NCI-H2171 (cell line): ENCODE results near the gene TFB2M.

Experiments
- DNase-seq: peaks from one replicate; lab custom pipeline; 2025; lab: John Stamatoyannopoulos, UW

Gene TFB2M

GRCh38 chr1:246552110-246552509, 14.0 kb downstream of the TFB2M start:
- no peak for DNase-seq

GRCh38 chr1:246550402-246550801, 15.7 kb downstream of the TFB2M start:
- no peak for DNase-seq

DNA sequence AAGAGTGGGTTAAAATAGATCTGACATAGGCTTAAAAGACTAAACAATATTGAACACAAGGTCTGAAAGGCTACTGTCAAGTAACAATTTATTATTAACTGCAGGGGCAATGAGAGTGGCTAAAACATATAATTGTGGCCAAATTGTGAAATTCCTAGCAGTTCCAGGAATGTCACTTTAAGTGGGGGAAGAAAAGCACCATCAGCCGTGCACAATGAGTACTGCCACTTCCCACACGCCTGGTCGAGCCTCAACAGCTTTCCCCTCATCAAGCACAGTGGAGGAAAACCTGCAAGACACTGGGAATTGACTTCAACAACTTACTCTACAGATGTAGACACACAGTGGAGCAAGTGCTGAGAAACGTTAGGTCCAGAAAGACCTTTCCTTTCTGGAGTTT, 16.4 kb downstream of the TFB2M start:
- no peak for DNase-seq

DNA sequence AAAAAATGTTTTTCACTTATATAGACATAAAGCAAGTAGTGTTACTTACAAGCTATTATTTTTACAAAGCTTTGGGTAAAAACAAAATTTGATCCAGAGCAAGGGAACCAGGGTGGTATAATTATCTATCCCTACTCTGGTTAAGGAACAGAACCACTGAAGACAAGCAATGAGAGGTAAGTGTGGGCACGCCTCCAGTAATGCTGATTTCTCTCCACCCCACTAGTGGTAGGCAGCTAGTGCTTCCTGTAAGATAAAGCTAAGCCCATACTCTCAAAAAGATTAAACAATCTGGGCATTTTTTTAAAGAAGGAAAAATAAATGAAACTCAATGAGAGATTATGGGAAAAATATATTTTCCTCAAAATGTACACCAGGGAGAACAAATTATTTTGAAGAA, 22.1 kb downstream of the TFB2M start:
- no peak for DNase-seq

GRCh38 chr1:246540738-246541491, 25.1 kb downstream of the TFB2M start:
- no peak for DNase-seq

DNA sequence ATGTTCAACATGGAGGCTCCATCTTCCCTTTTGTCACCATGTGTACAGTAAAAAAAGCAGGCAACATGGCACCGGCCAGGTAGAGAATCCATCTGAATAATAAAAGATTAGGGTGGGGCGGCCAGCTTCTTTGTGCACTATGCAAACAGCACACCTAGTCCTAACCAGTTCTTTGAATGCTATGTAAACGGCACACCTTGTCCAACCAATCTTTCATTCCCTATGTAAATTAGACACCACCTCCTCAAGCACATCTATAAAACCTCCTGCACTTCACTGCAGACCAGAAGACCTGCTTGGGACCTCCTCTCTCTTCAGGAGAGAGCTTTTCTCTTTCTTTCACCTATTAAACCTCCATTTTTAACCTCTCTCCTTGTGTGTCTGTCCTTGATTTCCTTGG, 28.2 kb downstream of the TFB2M start:
- no peak for DNase-seq

GRCh38 chr1:246537441-246537840, 28.6 kb downstream of the TFB2M start:
- DNase-seq, result no peak

DNA sequence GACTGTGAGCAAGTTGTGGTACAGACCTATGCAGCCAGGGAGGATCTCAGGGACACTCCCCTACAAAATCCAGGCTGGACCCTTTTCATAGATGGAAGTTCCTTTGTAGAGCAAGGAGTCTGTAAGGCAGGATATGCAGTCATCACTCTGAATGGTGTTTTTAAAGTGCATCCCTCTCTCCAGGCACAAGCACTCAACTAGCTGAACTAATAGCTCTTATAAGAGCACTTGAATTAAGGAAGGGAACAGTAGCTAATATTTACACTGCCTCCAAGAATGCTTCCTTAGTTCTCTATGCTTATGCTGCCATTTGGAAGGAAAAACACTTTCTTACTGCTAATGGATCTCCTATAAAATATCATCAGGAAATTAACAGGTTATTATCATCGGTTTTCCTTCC, 31.9 kb downstream of the TFB2M start:
- DNase-seq, result no peak

DNA sequence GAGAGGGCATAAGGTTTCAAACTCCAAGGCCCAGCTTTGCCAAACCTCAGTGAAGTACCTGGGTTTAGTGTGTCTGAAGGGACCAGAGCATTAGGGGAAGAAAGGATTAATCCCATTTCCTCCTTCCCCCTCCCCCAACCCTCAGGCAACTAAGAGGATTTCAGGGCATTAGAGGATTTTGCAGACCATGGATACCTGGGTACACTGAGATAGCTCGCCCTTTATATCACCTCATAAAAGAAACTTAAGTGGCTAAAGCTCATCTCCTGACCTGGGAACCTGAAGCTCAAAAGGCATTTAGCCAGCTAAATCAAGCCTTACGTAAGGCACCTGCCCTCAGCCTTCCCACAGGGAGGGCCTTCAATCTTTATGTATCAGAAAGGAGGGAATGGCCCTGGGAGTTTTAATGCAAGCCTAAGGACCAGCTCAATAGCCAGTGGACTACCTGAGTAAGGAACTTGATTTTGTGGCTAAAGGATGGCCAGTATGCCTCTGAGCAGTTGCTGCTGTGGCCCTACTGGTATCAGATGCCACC, 32.6 kb downstream of the TFB2M start:
- no peak for DNase-seq

GRCh38 chr1:246532519-246532918, 33.5 kb downstream of the TFB2M start:
- no peak for DNase-seq

- DNase-seq, result no peak
Measured at GRCh38 chr1:246530482-246530881, 35.6 kb downstream of the TFB2M start.

GRCh38 chr1:246528933-246529731, 36.9 kb downstream of the TFB2M start:
- no peak for DNase-seq

DNA sequence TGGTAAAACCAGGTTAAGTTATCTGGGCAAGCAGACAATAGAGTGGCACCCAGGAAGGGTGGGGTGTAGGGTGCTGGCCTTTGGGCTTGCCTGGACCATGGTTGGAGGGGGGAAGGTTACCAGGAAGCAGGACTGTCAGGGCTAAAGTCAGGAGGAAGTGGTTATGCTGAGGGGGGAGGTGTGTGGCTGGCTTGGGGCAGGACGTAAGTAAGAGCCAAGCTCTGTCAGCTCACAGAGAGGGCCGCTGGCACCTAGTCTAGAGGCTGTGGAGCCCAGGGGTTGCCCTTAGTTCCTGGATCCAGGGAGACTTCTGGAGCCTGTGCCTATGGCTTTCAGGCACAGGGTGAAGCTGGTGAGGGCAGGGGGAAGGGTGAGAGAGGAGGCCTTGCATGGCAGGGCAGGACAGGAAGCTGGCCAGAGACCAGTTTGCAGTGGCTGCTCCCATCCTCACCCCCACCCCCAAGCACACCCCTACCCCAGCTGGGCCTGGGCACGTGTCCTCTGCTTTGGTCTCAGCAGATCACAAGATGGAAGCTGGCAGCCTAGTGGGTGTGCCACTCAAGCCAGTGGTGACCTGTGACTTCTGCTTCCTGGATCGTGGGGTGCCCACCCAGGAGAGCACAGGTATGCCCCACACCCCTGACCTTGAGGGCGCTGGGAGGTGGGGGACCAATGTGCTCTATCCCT, 38.5 kb downstream of the TFB2M start:
- DNase-seq, result no peak

DNA sequence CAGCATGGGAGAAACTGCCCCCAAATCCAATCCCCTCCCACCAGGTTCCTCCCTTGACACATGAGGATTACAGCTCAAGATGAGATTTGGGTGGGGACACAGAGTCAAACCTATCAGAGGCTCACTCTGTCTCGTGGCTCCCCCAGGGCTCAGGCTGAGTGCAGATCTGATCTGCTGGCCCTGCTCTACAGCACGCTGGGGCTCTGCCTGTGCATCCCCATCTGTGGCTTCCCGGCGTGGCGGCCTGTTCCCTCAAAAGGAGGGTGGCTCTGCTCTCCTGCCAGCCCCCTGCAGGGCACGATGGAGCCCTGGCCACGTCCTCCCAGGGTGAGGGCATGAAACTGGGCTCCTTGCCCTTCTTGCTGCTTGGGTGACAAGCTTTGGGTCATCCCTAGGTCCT, 39.1 kb downstream of the TFB2M start:
- DNase-seq, result no peak

- DNase-seq, result no peak
Measured at GRCh38 chr1:246526380-246526779, 39.7 kb downstream of the TFB2M start.

- DNase-seq, result no peak
Measured at GRCh38 chr1:246519514-246519913, 46.5 kb downstream of the TFB2M start.

GRCh38 chr1:246518456-246519205, 47.4 kb downstream of the TFB2M start:
- DNase-seq, result no peak

- DNase-seq, result no peak
Measured at GRCh38 chr1:246517391-246517790, 48.7 kb downstream of the TFB2M start.

- DNase-seq, result no peak
Measured at GRCh38 chr1:246516126-246516525, 49.9 kb downstream of the TFB2M start.

DNA sequence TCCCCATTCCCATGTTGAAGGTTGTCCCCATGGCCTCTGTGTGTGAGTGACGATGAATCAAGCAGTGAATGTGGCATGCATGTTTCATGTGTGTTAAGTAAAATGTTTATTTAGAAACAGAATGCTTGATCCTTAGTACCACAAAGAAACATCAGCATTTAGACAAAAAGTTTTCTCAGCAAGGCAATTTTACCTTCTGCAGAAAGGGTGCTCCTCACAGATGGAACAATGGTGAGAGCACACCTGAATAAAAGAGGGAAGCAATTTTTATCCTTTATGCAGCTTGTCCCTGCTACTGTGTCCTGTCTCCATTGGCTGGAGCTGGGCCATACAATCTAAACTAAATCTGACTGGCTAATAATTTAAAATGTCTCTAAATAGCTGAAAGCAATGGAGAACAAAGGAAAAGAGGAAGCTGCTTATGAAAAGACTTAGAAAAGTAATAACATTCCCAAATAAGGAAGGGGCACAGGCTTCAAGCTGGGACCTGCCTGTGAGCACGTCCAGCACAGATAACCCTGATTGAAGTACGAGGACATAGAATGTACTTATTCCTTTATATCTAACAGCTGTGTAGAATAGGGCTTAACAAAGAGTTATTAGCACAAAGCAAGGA, 50.6 kb downstream of the TFB2M start:
- DNase-seq, result no peak

GRCh38 chr1:246513619-246514343, 52.3 kb downstream of the TFB2M start:
- no peak for DNase-seq
